ENCODE results near the gene RSKR. TPM values are rescaled to one million over a fixed set of nuclear protein-coding genes. Genes with fewer than 3 reads are reported as not detected.

Gene RSKR
- total and polyA plus RNA-seq, 2 experiments from 2014 or later: 7.5 to 38.8 TPM

GRCh38 chr17:28616281-28616680 is 2.3 kb upstream of the RSKR start:
- ATAC-seq (no peak), DNase-seq (ENCODE audit: low spot score) (no peak)
- H3K79me2 ChIP-seq (replicated peaks; ENCODE audit: insufficient read depth): no peaks in the 10 kb centered on the region
- H4K20me1 ChIP-seq (replicated peaks; ENCODE audit: insufficient read depth): peaks cover 44% of the 10 kb centered on the region
- Mint-ChIP-seq H3K4me3 (no peak overlapping the region), H3K36me3 (ENCODE audit: low read depth) (peaks cover 95% of the 10 kb centered on the region), H3K4me1 (no peaks in the 10 kb centered on the region), H3K9me3 (no peaks in the 10 kb centered on the region), H3K27me3 (ENCODE audit: insufficient read depth, low read depth, poor library complexity) (no peaks in the 10 kb centered on the region), H3K27ac (no peak overlapping the region)
- TF ChIP-seq CTCF (conservative IDR thresholded peaks at IDR 0.05; ENCODE audit: low read depth in 2 of 2) (no peak), ZNF114 (CRISPR knock-in tag; IDR thresholded peaks at IDR 0.05) (no peak), NANOG (IDR thresholded peaks at IDR 0.05; ENCODE audit: borderline replicate concordance) (no peak), EZH2phosphoT487 (IDR thresholded peaks at IDR 0.05; ENCODE audit: unreplicated experiment) (no peak), JUNB (IDR thresholded peaks at IDR 0.05; ENCODE audit: unreplicated experiment) (no peak), EZH2 (IDR thresholded peaks at IDR 0.05; ENCODE audit: low read depth, unreplicated experiment) (no peak), REST (IDR thresholded peaks at IDR 0.05; ENCODE audit: unreplicated experiment) (no peak), ZNF331 (CRISPR knock-in tag; IDR thresholded peaks at IDR 0.05; ENCODE audit: low read depth) (no peak), STAT1 (IDR thresholded peaks at IDR 0.05; ENCODE audit: unreplicated experiment) (no peak), POLR2AphosphoS5 (IDR thresholded peaks at IDR 0.05; ENCODE audit: low read depth) (no peak), CREB1 (CRISPR knock-in tag; IDR thresholded peaks at IDR 0.05; ENCODE audit: low read depth) (no peak)
- TF ChIP-seq, protein P1, sequence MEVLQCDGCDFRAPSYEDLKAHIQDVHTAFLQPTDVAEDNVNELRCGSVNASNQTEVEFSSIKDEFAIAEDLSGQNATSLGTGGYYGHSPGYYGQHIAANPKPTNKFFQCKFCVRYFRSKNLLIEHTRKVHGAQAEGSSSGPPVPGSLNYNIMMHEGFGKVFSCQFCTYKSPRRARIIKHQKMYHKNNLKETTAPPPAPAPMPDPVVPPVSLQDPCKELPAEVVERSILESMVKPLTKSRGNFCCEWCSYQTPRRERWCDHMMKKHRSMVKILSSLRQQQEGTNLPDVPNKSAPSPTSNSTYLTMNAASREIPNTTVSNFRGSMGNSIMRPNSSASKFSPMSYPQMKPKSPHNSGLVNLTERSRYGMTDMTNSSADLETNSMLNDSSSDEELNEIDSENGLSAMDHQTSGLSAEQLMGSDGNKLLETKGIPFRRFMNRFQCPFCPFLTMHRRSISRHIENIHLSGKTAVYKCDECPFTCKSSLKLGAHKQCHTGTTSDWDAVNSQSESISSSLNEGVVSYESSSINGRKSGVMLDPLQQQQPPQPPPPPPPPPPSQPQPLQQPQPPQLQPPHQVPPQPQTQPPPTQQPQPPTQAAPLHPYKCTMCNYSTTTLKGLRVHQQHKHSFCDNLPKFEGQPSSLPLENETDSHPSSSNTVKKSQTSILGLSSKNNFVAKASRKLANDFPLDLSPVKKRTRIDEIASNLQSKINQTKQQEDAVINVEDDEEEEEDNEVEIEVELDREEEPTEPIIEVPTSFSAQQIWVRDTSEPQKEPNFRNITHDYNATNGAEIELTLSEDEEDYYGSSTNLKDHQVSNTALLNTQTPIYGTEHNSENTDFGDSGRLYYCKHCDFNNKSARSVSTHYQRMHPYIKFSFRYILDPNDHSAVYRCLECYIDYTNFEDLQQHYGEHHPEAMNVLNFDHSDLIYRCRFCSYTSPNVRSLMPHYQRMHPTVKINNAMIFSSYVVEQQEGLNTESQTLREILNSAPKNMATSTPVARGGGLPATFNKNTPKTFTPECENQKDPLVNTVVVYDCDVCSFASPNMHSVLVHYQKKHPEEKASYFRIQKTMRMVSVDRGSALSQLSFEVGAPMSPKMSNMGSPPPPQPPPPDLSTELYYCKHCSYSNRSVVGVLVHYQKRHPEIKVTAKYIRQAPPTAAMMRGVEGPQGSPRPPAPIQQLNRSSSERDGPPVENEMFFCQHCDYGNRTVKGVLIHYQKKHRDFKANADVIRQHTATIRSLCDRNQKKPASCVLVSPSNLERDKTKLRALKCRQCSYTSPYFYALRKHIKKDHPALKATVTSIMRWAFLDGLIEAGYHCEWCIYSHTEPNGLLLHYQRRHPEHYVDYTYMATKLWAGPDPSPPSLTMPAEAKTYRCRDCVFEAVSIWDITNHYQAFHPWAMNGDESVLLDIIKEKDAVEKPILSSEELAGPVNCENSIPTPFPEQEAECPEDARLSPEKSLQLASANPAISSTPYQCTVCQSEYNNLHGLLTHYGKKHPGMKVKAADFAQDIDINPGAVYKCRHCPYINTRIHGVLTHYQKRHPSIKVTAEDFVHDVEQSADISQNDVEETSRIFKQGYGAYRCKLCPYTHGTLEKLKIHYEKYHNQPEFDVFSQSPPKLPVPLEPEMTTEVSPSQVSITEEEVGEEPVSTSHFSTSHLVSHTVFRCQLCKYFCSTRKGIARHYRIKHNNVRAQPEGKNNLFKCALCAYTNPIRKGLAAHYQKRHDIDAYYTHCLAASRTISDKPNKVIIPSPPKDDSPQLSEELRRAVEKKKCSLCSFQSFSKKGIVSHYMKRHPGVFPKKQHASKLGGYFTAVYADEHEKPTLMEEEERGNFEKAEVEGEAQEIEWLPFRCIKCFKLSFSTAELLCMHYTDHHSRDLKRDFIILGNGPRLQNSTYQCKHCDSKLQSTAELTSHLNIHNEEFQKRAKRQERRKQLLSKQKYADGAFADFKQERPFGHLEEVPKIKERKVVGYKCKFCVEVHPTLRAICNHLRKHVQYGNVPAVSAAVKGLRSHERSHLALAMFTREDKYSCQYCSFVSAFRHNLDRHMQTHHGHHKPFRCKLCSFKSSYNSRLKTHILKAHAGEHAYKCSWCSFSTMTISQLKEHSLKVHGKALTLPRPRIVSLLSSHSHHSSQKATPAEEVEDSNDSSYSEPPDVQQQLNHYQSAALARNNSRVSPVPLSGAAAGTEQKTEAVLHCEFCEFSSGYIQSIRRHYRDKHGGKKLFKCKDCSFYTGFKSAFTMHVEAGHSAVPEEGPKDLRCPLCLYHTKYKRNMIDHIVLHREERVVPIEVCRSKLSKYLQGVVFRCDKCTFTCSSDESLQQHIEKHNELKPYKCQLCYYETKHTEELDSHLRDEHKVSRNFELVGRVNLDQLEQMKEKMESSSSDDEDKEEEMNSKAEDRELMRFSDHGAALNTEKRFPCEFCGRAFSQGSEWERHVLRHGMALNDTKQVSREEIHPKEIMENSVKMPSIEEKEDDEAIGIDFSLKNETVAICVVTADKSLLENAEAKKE (CRISPR knock-in tag; IDR thresholded peaks at IDR 0.05): no peak
- TF ChIP-seq, protein P2, sequence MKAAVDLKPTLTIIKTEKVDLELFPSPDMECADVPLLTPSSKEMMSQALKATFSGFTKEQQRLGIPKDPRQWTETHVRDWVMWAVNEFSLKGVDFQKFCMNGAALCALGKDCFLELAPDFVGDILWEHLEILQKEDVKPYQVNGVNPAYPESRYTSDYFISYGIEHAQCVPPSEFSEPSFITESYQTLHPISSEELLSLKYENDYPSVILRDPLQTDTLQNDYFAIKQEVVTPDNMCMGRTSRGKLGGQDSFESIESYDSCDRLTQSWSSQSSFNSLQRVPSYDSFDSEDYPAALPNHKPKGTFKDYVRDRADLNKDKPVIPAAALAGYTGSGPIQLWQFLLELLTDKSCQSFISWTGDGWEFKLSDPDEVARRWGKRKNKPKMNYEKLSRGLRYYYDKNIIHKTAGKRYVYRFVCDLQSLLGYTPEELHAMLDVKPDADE (IDR thresholded peaks at IDR 0.05): no peak
- no peak overlapping the region for H3K4me2 ChIP-seq
- H3K27me3 ChIP-seq (ENCODE audit: insufficient read depth): no peaks in the 10 kb centered on the region
- H3K36me3 ChIP-seq (ENCODE audit: insufficient read depth): peaks cover 75% of the 10 kb centered on the region
- H3K9me2 ChIP-seq (ENCODE audit: insufficient read depth): no peaks in the 10 kb centered on the region
- H2AFZ ChIP-seq: no peak overlapping the region
- no peaks in the 10 kb centered on the region for H3K4me1 ChIP-seq (ENCODE audit: insufficient read depth)
- no peak overlapping the region for H3K4me3 ChIP-seq
- H3K27ac ChIP-seq (ENCODE audit: low read depth): no peak overlapping the region
- H3F3A ChIP-seq (replicated peaks; ENCODE audit: low read depth): peaks cover 8% of the 10 kb centered on the region
